DOHH2 (cell line): Measurements from ENCODE around the gene NGEF.

Source experiments
- H3F3A ChIP-seq: fragments of 200-600 bp; sonication (generic), shearing (Covaris generic); 2 replicates; pipeline ENCODE4 v1.6.0; 2016; ENCODE audit warnings: antibody characterized with exemption, mild to moderate bottlenecking; ENCODE audit not compliant: control insufficient read depth, insufficient read depth
- H3K27ac ChIP-seq: fragments of 200-600 bp; sonication (generic); 2 replicates; pipeline ENCODE4 v1.5.1; 2014; ENCODE audit warnings: low read depth, mild to moderate bottlenecking, low read length, moderate library complexity
- H3K27me3 ChIP-seq: fragments of 200-600 bp; sonication (generic); 2 replicates; pipeline ENCODE4 v1.6.1; 2014; ENCODE audit warnings: mild to moderate bottlenecking, low read length, mixed read lengths; ENCODE audit not compliant: control insufficient read depth
- H3K36me3 ChIP-seq: fragments of 200-600 bp; sonication (generic); 2 replicates; pipeline ENCODE4 v1.6.1; 2014; ENCODE audit warnings: mild to moderate bottlenecking, low read length, moderate library complexity, mixed read lengths; ENCODE audit not compliant: control insufficient read depth
- H3K4me1 ChIP-seq: fragments of 200-600 bp; sonication (generic); 2 replicates; pipeline ENCODE4 v1.6.1; 2014; ENCODE audit warnings: mild to moderate bottlenecking, low read length, mixed read lengths; ENCODE audit not compliant: control insufficient read depth
- H3K4me2 ChIP-seq: fragments of 200-600 bp; sonication (generic); 2 replicates; pipeline ENCODE4 v1.6.0; 2014; ENCODE audit warnings: mild to moderate bottlenecking, low read length, moderate library complexity
- H3K4me3 ChIP-seq: fragments of 200-600 bp; sonication (generic); 2 replicates; pipeline ENCODE4 v1.5.1; 2014; ENCODE audit warnings: mild to moderate bottlenecking, low read length, mixed read lengths
- H3K79me2 ChIP-seq: fragments of 200-600 bp; sonication (generic); 2 replicates; pipeline ENCODE4 v1.6.1; 2014; ENCODE audit warnings: mild to moderate bottlenecking, low read length, mixed read lengths; ENCODE audit not compliant: control insufficient read depth
- H3K9me2 ChIP-seq: fragments of 200-600 bp; sonication (generic); replicated peaks from 2 replicates; pipeline ENCODE4 v1.6.1; 2014; ENCODE audit warnings: mild to moderate bottlenecking, low read length, mixed read lengths; ENCODE audit not compliant: control insufficient read depth
- H3K9me3 ChIP-seq: fragments of 200-600 bp; sonication (generic); 2 replicates; pipeline ENCODE4 v1.6.1; 2014; ENCODE audit warnings: antibody characterized with exemption, low read length, mixed read lengths; ENCODE audit not compliant: control insufficient read depth, insufficient read depth
- H4K20me1 ChIP-seq: fragments of 200-600 bp; sonication (generic); 2 replicates; pipeline ENCODE4 v1.6.0; 2014; ENCODE audit warnings: low read depth, mild to moderate bottlenecking, antibody characterized with exemption, low read length, moderate library complexity; ENCODE audit not compliant: control insufficient read depth, insufficient read depth
- CTCF ChIP-seq: fragments of 200-600 bp; sonication (generic); IDR thresholded peaks from one replicate; pipeline ENCODE4 v1.5.1; 2014; ENCODE audit warnings: antibody characterized with exemption, mild to moderate bottlenecking, low read depth, low read length; ENCODE audit not compliant: poor library complexity, severe bottlenecking
- EZH2phosphoT487 ChIP-seq: fragments of 200-600 bp; sonication (generic); IDR thresholded peaks from 2 replicates; pipeline ENCODE4 v1.6.1; 2017; ENCODE audit warnings: borderline replicate concordance, mild to moderate bottlenecking, antibody characterized with exemption, low read length, moderate library complexity, mixed read lengths

The NGEF gene

GRCh38 chr2:232880764-232881351 lies 132.2 kb downstream of the NGEF start:
- H3K36me3 ChIP-seq: no peaks in the 10 kb centered on the region
- no peaks in the 10 kb centered on the region for H3K79me2 ChIP-seq
- no peak overlapping the region for H3K27ac ChIP-seq
- no peaks in the 10 kb centered on the region for H3K9me3 ChIP-seq
- H3F3A ChIP-seq: no peaks in the 10 kb centered on the region
- H3K9me2 ChIP-seq: no peaks in the 10 kb centered on the region
- TF ChIP-seq EZH2phosphoT487: no peak
- no peak for TF ChIP-seq CTCF
- no peak overlapping the region for H3K4me3 ChIP-seq
- peaks cover 11% of the 10 kb centered on the region for H3K27me3 ChIP-seq
- peaks cover 3% of the 10 kb centered on the region; the same call in 1 of the 2 replicates for H3K4me1 ChIP-seq
- no peaks in the 10 kb centered on the region for H4K20me1 ChIP-seq
- H3K4me2 ChIP-seq: no peak overlapping the region

- Histone ChIP-seq H3F3A (no peaks in the 10 kb centered on the region), H3K9me3 (no peaks in the 10 kb centered on the region), H3K9me2 (no peaks in the 10 kb centered on the region), H3K79me2 (no peaks in the 10 kb centered on the region), H3K36me3 (no peaks in the 10 kb centered on the region), H3K27ac (no peak overlapping the region), H3K4me3 (no peak overlapping the region), H3K4me1 (peaks cover 8% of the 10 kb centered on the region), H3K4me2 (no peak overlapping the region), H3K27me3 (peaks cover 16% of the 10 kb centered on the region), H4K20me1 (no peaks in the 10 kb centered on the region)
- TF ChIP-seq EZH2phosphoT487: no peak
- TF ChIP-seq CTCF: no peak
These were observed 133.2 kb downstream of the NGEF start for GRCh38 chr2:232879618-232880494.

GRCh38 chr2:232878855-232879617 lies 134.0 kb downstream of the NGEF start:
- Histone ChIP-seq H4K20me1 (no peaks in the 10 kb centered on the region), H3K36me3 (no peaks in the 10 kb centered on the region), H3K4me3 (no peak overlapping the region), H3K27ac (no peak overlapping the region), H3K4me2 (no peak overlapping the region), H3K9me3 (no peaks in the 10 kb centered on the region), H3K4me1 (peaks cover 8% of the 10 kb centered on the region), H3K9me2 (no peaks in the 10 kb centered on the region), H3K79me2 (no peaks in the 10 kb centered on the region), H3F3A (no peaks in the 10 kb centered on the region), H3K27me3 (peaks cover 16% of the 10 kb centered on the region)
- TF ChIP-seq CTCF (no peak), EZH2phosphoT487 (no peak)
